Measurements from ENCODE around the gene RNF130.

Gene RNF130

DNA sequence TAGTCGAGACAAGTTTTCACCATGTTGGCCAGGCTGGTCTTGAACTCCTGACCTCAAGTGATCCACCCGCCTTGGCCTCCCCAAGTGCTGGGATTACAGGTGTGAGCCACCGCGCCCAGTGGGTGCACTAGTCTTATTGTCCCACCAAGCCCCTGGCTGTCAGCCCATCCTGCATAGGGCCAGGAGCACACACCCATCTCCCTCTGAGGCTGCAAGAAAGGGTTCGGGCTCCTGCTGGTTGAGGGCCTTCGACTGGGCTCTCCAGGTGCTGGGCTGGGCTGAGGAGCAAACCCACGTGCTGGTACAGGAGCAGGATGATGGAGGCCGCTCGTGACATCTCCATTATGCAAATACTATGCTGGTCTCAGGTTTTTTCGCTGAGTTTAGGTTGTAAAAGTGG is 25.1 kb upstream of the RNF130 start:
- TF ChIP-seq CEBPB (IDR thresholded peaks at IDR 0.05): no peak
- no peak for TF ChIP-seq TCF12 (IDR thresholded peaks at IDR 0.05; ENCODE audit: low read depth)
- no peak for TF ChIP-seq FOXM1 (IDR thresholded peaks at IDR 0.05; ENCODE audit: borderline replicate concordance, low read depth)
- no peak for TF ChIP-seq EGR1 (IDR thresholded peaks at IDR 0.05)
- TF ChIP-seq YY1 (IDR thresholded peaks at IDR 0.05; ENCODE audit: low read depth): no peak

DNA sequence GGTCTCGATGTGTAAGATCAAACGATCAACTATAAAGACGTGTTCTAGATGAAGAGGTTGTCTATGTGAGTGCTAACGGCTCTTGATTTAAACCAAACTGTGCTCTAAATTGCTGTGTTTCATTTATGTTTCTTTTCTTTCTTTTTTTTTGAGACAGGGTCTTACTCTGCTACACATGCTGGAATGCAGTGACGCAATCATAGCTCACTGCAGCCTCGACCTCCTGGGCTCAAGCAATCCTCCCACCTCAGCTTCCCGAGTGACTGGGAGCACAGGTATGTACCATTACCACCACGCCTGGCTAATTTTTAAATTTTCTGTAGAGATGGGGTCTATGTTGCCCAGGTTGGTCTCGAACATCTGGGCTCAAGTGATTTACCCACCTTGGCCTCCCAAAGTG is 24.0 kb upstream of the RNF130 start:
- TF ChIP-seq FOXM1 (IDR thresholded peaks at IDR 0.05; ENCODE audit: borderline replicate concordance, low read depth) (no peak), CEBPB (IDR thresholded peaks at IDR 0.05) (0 out of 2 replicates have a peak, but pooled peaks have one; percentile 47)

- TF ChIP-seq, protein P1, sequence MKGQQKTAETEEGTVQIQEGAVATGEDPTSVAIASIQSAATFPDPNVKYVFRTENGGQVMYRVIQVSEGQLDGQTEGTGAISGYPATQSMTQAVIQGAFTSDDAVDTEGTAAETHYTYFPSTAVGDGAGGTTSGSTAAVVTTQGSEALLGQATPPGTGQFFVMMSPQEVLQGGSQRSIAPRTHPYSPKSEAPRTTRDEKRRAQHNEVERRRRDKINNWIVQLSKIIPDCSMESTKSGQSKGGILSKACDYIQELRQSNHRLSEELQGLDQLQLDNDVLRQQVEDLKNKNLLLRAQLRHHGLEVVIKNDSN (IDR thresholded peaks at IDR 0.05): no peak
- TF ChIP-seq EGR1 (IDR thresholded peaks at IDR 0.05): no peak
- no peak for TF ChIP-seq RAD21 (IDR thresholded peaks at IDR 0.05; ENCODE audit: low read depth)
Measured at GRCh38 chr5:180093651-180094382, 22.3 kb upstream of the RNF130 start.

DNA sequence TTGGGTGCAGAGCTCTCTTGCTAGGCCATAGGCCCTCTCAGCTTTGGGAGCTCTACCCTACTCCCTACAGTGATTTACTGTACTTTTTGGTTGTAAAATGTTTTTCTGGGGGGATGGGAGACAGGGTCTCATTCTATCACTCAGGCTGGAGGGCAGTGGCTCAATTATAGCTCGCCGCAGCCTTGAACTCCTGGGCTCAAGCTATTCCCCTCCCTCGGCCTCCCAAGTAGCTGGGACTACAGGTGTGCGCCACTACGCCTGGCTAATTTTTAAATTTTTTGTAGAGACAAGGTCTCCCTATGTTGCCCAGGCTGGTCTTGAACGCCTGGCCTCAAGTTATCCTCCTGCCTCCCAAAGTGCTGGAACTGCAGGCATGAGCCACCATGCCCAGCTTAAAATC is 21.7 kb upstream of the RNF130 start:
- TF ChIP-seq YY1 (IDR thresholded peaks at IDR 0.05; ENCODE audit: low read depth) (no peak), ZBTB7A (IDR thresholded peaks at IDR 0.05; ENCODE audit: low read depth) (no peak), TCF12 (IDR thresholded peaks at IDR 0.05; ENCODE audit: low read depth) (no peak), CEBPB (IDR thresholded peaks at IDR 0.05) (no peak), MAX (IDR thresholded peaks at IDR 0.05) (no peak), TAF1 (IDR thresholded peaks at IDR 0.05; ENCODE audit: low read depth) (no peak), RAD21 (IDR thresholded peaks at IDR 0.05; ENCODE audit: low read depth) (no peak), EP300 (IDR thresholded peaks at IDR 0.05; ENCODE audit: borderline replicate concordance) (no peak), FOXM1 (IDR thresholded peaks at IDR 0.05; ENCODE audit: borderline replicate concordance, low read depth) (no peak)
- TF ChIP-seq, protein P1 (IDR thresholded peaks at IDR 0.05): no peak

DNA sequence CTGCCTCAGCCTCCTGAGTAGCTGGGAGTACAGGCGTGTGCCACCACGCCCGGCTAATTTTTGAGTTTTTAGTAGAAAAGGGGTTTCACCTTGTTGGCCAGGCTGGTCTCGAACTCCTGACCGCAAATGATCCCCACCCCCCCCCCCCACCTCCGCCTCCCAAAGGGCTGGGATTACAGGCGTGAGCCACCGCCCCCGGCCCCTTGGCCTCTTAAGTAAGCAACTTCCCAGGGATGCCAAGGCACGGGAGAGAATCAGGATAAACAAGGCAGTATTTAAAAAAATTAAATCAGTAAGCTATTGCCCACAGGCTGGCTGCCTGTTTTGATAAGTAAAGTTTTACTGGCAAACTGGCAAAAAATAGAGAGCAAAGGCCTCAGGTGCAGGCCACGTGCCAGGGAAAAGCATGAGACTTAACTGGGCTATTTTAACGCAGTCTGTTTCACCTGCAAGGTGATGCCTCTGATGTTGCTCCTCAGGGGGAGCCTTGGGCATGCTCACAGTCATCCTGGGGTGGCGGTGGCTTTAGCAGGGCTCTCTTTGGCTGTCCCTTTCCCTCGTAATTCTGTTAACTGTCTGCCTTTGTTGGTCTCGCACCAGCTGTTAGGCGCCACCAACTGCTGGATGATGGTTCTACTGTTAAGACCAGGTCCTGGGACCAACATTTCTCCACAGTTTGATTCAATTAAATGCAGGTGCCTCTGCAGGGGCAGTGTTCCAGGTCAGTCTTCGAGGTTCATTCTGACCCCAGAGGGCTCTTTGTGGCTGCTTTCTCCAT is 19.4 kb upstream of the RNF130 start:
- TF ChIP-seq FOXM1 (IDR thresholded peaks at IDR 0.05; ENCODE audit: borderline replicate concordance, low read depth) (no peak), RAD21 (IDR thresholded peaks at IDR 0.05; ENCODE audit: low read depth) (peak; percentile 32; the same call in 1 of the 2 replicates)

DNA sequence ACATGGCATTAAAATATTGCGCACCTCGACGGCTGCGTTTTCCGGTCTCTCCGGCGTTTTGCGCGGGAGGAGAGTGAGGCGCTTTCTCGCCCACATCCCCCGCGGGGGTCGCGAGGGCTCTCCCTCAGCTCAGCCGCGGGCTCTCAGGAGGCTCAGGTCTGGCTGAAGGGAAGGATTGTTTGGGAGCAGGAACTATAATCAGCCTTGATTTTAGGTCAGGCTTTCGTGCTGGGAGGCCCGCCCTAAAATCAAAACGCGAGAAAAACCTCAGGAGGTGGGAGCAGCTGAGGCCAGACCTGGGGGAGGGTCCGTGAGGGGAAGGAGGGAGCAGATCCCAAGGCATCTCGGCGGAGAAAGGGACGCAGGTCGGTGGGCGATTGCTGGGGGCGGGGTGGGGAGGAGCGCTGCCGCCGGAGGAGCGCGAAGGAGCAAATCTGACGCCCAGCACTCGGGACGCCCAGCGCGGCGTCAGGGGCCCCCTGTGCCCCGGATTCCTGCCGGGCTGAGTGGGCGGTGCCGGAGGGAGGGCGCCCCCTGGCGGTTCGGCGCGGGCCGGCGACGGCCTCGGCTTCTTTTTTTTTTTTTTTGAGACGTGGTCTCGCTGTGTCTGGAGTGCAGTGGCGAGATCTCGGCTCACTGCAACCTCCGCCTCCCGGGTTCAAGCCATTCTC is 18.7 kb upstream of the RNF130 start:
- TF ChIP-seq EGR1 (IDR thresholded peaks at IDR 0.05): peak; percentile 81
- TF ChIP-seq, protein P1 (IDR thresholded peaks at IDR 0.05): 0 out of 2 replicates have a peak, but pooled peaks have one; percentile 11
- peak; percentile 92; the same call in 1 of the 2 replicates for TF ChIP-seq ZBTB7A (IDR thresholded peaks at IDR 0.05; ENCODE audit: low read depth)
- TF ChIP-seq FOXM1 (IDR thresholded peaks at IDR 0.05; ENCODE audit: borderline replicate concordance, low read depth): no peak
- no peak for TF ChIP-seq NFIC (IDR thresholded peaks at IDR 0.05)
- TF ChIP-seq TAF1 (IDR thresholded peaks at IDR 0.05; ENCODE audit: low read depth): 0 out of 2 replicates have a peak, but pooled peaks have one; percentile 27
- TF ChIP-seq YY1 (IDR thresholded peaks at IDR 0.05; ENCODE audit: low read depth): no peak
- peak; percentile 62; the same call in 1 of the 2 replicates for TF ChIP-seq RAD21 (IDR thresholded peaks at IDR 0.05; ENCODE audit: low read depth)

GRCh38 chr5:180088561-180088960 is 17.0 kb upstream of the RNF130 start:
- TF ChIP-seq RAD21 (IDR thresholded peaks at IDR 0.05; ENCODE audit: low read depth) (no peak), TCF12 (IDR thresholded peaks at IDR 0.05; ENCODE audit: low read depth) (no peak), TEAD4 (IDR thresholded peaks at IDR 0.05) (no peak), CREB1 (IDR thresholded peaks at IDR 0.05; ENCODE audit: low read depth) (no peak), TAF1 (IDR thresholded peaks at IDR 0.05; ENCODE audit: low read depth) (no peak), ZBTB7A (IDR thresholded peaks at IDR 0.05; ENCODE audit: low read depth) (no peak), EP300 (IDR thresholded peaks at IDR 0.05; ENCODE audit: borderline replicate concordance) (no peak), EGR1 (IDR thresholded peaks at IDR 0.05) (no peak), REST (IDR thresholded peaks at IDR 0.05; ENCODE audit: low read depth) (no peak), FOXM1 (IDR thresholded peaks at IDR 0.05; ENCODE audit: borderline replicate concordance, low read depth) (no peak), CEBPB (IDR thresholded peaks at IDR 0.05) (no peak), NFIC (IDR thresholded peaks at IDR 0.05) (no peak)
- TF ChIP-seq, protein P1 (IDR thresholded peaks at IDR 0.05): no peak
